Esophagus squamous epithelium (tissue), 4 donors: ENCODE measurements around the gene HDAC7.

Experiments
- CTCF ChIP-seq, 6 experiments: fragments of 450-650 bp in 4 of 6; fragments of 200-600 bp in 2 of 6; sonication (generic) in 2 of 6; IDR thresholded peaks; one replicate each; pipeline ENCODE4 v1.5.1; 2016 to 2019; ENCODE audit warnings: antibody characterized with exemption in 6 of 6, mild to moderate bottlenecking in 4 of 6, moderate library complexity in 4 of 6
- POLR2A ChIP-seq, 4 donors: fragments of 450-650 bp; IDR thresholded peaks; one replicate each; pipeline ENCODE4 v1.6.1; 2017; ENCODE audit warnings: antibody characterized with exemption in 4 of 4, mild to moderate bottlenecking in 4 of 4, moderate library complexity in 3 of 4

- TF ChIP-seq CTCF (IDR thresholded peaks at IDR 0.05) (no peak), POLR2A (IDR thresholded peaks at IDR 0.05) (no peak)
These were observed 73.6 kb downstream of the HDAC7 start for GRCh38 chr12:47746073-47746472.
